ENCODE results near the gene ATF2.

Gene ATF2

GRCh38 chr2:175188761-175189160 is 20.8 kb upstream of the ATF2 start:
- TF ChIP-seq, protein P1, sequence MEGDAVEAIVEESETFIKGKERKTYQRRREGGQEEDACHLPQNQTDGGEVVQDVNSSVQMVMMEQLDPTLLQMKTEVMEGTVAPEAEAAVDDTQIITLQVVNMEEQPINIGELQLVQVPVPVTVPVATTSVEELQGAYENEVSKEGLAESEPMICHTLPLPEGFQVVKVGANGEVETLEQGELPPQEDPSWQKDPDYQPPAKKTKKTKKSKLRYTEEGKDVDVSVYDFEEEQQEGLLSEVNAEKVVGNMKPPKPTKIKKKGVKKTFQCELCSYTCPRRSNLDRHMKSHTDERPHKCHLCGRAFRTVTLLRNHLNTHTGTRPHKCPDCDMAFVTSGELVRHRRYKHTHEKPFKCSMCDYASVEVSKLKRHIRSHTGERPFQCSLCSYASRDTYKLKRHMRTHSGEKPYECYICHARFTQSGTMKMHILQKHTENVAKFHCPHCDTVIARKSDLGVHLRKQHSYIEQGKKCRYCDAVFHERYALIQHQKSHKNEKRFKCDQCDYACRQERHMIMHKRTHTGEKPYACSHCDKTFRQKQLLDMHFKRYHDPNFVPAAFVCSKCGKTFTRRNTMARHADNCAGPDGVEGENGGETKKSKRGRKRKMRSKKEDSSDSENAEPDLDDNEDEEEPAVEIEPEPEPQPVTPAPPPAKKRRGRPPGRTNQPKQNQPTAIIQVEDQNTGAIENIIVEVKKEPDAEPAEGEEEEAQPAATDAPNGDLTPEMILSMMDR (IDR thresholded peaks at IDR 0.05; ENCODE audit: low read depth, low read length), result no peak
- no peak overlapping the region for H3K4me3 ChIP-seq (ENCODE audit: low read depth, low read length)
- DNase-seq (ENCODE audit: low read depth, low spot score), result no peak
- in situ Hi-C loops (cut with HindIII; ENCODE audit: low sequenced_read_pairs), result no loop called here

DNA sequence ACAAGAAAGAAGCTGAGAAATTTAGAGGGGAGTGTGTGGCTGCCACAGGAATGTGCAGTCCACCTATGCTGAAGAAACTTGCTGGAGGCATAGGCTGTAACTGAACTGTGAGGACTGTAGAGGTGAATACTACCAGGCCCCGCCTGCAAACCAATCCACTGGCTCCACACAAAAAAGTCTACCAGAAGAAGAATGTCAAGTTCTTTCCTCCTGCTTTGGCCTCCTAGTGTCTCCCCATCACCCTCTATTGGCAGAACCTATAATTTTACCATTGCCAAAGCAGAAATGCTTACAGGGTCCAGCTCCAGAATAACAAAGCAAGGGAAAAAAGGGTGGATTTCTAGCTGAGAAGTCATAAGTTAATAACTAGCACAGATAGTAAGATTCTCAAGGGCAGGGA is 19.4 kb upstream of the ATF2 start:
- in situ Hi-C loops (cut with HindIII; ENCODE audit: low sequenced_read_pairs), result no loop called here
- TF ChIP-seq, protein P1 (IDR thresholded peaks at IDR 0.05; ENCODE audit: low read depth, low read length), result peak; percentile 35
- peak; percentile 17 for DNase-seq (ENCODE audit: low read depth, low spot score)
- H3K4me3 ChIP-seq (ENCODE audit: low read depth, low read length), result no peak overlapping the region

DNA sequence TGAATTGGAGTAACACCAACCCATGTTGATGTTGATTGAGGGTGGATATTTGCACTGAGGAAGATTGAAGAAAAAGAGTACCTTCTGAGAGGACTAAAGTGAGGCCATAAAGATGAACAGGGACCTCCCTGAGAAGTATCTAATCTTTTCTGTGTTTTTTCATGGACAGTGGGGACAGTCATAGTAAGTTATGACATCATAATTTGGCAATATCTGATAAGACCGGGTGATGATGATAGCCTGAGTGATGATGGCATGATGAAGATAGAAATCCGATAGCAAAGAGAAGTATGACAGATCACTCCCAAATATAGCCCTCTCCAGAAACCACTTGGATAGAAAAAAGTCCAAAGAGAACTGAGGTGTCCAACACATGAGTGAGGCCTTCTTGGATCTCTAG is 15.7 kb upstream of the ATF2 start:
- TF ChIP-seq, protein P1 (IDR thresholded peaks at IDR 0.05; ENCODE audit: low read depth, low read length), result no peak
- in situ Hi-C loops (cut with HindIII; ENCODE audit: low sequenced_read_pairs), result no loop called here
- no peak for DNase-seq (ENCODE audit: low read depth, low spot score)
- H3K4me3 ChIP-seq (ENCODE audit: low read depth, low read length), result no peak overlapping the region

GRCh38 chr2:175181877-175182308 is 13.9 kb upstream of the ATF2 start:
- in situ Hi-C loops (cut with HindIII; ENCODE audit: low sequenced_read_pairs), result no loop called here
- TF ChIP-seq, protein P1 (IDR thresholded peaks at IDR 0.05; ENCODE audit: low read depth, low read length), result no peak
- DNase-seq (ENCODE audit: low read depth, low spot score), result no peak
- peak overlapping the region; percentile 96 for H3K4me3 ChIP-seq (ENCODE audit: low read depth, low read length)

DNA sequence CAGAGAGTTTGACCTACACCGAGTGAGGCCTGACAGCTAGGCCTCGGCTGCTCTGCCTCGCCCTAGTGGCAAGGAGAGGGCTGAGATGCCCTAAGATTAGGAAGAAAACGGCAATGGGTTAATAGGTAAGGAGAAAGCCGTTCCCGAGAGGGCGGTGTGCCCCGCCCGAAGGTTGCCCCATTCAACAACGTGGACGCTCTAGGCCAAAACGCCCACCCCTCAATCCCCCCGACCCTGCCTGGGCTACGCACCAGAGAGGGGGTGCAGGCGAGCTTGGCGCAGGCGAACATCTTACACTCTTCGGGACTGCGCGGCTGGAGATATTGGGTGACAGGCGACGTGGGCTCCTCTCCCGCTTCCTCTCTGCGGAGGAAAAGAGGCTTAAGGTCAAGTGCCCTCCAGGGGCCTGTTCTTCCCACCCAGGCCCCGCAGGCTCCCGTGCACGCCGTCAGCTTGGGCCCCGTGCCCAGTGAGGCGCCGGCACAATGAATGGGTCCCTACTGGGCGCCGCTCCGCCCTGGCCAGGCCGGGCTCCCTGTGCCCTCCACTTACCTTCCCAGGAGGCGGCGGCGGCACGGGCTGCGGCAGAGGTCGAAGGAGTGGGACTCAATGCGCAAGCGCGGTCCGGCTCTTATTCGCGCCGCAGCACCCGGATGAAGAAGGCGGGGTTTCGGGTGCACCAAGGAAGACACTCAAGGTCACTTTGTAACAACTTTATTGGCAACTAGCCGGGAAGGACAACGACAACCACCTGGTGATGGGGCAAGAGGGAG is 13.3 kb upstream of the ATF2 start, which contains the start of gene ATP5MC3:
Gene ATP5MC3, minus strand, starts transcription at position 607 of the 773 bp plus-strand sequence. Its CDS starts 317 bp downstream, at position 290.
- peak within 1 kb of the TSS; percentile 96 for H3K4me3 ChIP-seq (ENCODE audit: low read depth, low read length)
- in situ Hi-C loops (cut with HindIII; ENCODE audit: low sequenced_read_pairs), result no loop called here
- TF ChIP-seq, protein P1 (IDR thresholded peaks at IDR 0.05; ENCODE audit: low read depth, low read length), result peak; percentile 33
- DNase-seq (ENCODE audit: low read depth, low spot score), result peak; percentile 94

GRCh38 chr2:175180701-175181103 is 12.7 kb upstream of the ATF2 start:
- in situ Hi-C loops (cut with HindIII; ENCODE audit: low sequenced_read_pairs), result no loop called here
- DNase-seq (ENCODE audit: low read depth, low spot score), result peak; percentile 50
- TF ChIP-seq, protein P1 (IDR thresholded peaks at IDR 0.05; ENCODE audit: low read depth, low read length), result no peak
- peak overlapping the region; percentile 96 for H3K4me3 ChIP-seq (ENCODE audit: low read depth, low read length)
